HG03460 (cell line): Measurements from ENCODE around the gene LLGL1.

Experiments used
- ATAC-seq: cut with Tn5 transposase; IDR thresholded peaks from one replicate; pipeline ENCODE4 v1.9.1; 2021; ENCODE audit not compliant: unreplicated experiment

The LLGL1 gene

DNA sequence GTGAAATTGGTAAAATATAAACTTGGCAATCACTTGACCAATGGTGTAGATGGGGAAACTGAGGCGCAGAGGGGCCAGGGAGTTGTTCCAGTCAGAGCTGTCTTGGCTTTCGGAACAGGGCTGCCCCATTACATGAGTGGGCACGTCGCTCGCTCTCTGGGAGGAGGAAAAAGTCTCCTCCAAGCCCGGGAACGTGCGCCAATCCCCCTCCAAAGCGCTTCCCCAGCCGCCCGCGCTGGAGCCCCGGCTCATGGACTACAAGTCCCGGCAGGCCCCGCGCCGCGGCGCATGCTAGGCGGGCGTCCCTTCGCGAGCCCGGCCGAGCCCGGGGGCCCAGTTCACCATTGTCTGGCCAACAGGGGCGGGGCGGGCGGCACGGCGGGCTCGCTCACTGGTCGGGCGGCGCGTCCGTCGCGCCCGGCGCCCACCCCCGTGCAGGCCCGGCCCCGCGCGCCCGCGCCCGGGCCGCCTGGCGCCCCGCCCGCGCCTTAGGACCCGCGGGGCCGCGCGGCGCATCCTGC is at the start of gene LLGL1:
TSS of gene LLGL1 (plus strand) at position 515 of the 521 bp plus-strand sequence. CDS start 48 bp downstream, outside the sequence.
- ATAC-seq, result peak; percentile 82

DNA sequence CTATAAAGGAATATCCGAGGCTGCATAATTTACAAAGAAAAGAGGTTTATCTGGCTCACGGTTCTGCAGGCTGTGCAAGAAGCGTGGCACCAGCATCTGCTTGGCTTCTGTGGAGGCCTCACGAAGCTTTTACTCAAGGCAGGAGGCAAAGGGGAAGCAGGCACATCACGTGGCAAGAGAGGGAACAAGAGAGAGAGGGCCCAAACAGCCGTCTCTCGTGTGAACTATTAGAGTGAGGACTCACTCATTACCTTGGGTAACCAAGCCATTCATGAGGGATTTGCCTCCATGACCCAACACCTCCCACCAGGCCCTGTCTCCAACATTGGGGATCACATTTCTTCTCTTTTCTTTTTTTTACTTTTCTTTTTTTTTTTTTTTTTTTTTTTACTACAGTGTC is 49.3 kb upstream of the LLGL1 start:
- ATAC-seq, result no peak

DNA sequence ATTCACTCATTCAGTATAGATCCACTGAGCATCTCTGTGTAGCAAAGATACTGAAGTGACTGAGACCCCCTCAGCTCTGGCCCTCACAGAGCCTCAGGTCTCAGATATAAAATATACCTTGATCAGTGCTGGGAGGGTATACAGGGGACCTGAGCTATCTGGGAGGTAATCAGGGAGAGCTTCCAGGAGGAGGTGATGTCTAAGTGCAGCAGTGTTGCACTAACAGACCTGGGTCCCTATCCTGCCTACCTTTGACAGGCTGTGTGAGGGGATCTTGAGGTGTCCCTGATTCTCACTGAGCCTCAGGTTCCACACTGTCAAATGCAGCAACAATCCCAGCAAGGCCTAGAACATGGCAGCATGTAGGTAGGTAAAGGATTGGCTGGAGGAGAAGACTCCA is 48.3 kb upstream of the LLGL1 start:
- ATAC-seq, result no peak

DNA sequence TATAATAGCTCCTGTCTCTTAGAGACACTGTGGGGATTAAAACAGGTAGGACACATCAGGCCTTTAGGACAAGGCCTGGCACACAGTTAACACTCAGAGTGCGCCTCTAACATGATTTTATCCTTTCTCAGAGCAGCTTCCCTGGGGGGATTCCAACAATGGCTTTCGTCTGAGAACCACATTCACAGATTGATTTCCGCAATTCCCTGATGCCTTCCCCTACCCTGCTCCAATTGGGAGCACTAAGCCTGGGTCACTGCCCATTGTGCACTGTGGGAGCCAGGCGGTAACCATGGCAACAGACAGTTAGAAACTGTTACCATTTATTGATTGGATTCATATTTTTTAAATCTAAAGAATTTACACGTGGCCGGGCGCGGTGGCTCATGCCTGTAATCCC is 47.7 kb upstream of the LLGL1 start:
- ATAC-seq, result no peak

DNA sequence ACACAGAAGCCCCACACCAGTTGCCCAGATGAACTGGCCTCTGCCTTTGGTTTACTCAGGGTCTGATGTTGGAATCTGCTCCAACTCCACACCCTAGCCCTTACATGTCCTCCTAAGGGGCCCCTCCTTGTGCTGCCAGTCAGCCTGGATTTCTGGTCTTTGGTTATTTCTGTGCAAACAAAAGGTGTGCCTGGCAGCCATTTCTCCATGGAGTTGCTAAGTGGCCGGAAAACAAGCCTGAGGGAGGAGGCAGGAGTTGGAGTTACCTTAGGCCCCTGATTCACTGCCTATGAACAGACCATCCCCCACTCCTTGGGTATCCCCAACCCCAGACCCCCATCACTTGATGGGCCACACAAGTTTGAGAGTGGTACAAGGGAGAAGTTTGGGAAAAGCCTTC is 46.2 kb upstream of the LLGL1 start:
- ATAC-seq, result no peak

DNA sequence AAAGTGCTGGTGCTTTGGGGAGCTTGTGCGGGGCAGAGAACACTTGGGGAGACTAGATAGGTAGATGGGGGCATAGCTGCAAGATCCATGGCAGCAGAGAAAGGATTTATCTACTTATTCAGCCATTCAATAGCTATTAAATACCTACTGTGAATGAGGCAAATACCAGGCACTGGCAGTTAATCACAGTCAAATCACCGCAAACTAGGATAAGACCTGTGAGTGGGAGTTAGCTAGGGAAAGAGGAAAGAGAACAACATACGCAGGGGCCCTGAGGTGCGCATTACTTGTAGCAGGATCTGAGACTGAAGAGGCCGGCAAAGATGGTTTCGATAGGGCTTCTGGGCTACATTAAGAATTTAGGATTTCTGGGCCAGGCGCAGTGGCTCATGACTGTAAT is 45.6 kb upstream of the LLGL1 start:
- ATAC-seq, result no peak

DNA sequence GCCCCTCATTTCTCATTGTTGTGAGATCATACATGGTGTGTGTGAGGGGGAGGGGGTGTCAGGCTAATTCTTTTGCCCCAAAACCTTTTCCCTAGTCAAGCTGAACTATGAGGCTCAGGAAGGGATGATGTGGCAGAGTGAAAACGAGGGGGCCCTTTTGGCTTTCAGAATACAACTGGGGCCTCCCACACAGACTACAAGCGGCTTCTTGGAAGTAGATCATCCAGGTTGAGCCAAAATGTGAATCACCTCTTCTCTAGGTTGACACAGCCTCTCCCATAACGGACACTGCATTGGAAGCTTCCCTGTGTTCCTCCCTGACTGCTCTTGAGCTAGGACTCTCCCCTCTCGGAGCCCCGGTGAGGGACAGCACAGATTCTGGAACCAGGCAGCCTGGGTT is 44.1 kb upstream of the LLGL1 start:
- no peak for ATAC-seq

DNA sequence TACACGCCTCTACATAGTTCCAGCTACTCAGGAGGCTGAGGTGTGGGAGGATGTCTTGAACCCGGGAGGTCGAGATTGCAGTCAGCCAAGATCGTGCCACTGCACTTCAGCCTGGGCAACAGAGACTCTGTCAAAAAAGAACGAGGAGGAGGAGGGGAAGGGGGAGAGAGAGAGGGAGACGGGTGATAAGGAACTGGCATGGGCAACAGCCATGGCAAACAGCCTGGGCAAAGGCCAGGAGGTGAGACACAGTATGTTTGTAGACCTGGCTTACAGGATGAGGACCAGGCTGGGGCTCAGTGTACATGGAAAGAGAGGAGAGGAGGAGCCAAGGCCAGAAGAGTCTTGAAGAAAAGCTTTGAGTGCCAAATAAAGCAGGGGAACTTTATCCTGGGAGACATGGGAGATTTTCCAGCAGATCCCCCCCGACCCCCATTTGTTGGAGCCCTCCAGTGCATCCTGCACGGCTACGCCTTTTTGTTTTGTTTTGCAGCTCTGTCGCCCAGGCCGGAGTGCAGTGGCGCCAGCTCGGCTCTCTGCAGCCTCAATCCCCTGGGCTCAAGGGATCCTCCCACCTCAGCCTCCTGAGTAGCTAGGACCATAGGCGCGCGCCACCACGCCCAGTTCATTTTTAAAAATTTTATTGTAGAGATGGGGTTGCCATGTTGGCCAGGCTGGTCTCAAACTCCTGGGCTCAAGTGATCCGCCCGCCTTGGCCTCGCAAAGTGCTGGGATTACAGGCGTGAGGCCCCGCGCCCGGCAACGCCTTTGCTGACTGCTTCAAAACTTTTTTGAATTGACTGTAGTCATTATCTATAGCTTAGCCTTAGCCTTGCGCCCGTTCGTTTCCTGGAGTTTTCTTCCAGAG is 43.1 kb upstream of the LLGL1 start:
- ATAC-seq, result no peak

DNA sequence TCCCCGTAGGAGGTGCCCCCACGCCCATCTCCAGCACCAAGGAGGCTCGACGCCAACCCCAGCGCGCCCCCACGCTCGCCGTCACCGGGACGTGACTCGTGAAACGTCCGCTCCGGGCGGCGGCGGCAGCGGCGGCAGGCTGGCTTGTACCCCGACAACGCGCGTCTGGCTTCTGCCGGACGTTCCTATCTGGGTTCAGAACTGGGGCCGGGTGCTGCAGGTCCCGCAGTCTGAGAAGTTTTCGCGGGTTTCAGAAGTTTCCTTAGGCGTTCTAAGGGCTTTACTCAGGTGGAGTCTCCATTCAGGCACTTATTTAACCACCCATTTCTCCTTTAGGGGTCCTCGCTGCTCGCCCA is 42.5 kb upstream of the LLGL1 start:
- peak; percentile 39 for ATAC-seq

DNA sequence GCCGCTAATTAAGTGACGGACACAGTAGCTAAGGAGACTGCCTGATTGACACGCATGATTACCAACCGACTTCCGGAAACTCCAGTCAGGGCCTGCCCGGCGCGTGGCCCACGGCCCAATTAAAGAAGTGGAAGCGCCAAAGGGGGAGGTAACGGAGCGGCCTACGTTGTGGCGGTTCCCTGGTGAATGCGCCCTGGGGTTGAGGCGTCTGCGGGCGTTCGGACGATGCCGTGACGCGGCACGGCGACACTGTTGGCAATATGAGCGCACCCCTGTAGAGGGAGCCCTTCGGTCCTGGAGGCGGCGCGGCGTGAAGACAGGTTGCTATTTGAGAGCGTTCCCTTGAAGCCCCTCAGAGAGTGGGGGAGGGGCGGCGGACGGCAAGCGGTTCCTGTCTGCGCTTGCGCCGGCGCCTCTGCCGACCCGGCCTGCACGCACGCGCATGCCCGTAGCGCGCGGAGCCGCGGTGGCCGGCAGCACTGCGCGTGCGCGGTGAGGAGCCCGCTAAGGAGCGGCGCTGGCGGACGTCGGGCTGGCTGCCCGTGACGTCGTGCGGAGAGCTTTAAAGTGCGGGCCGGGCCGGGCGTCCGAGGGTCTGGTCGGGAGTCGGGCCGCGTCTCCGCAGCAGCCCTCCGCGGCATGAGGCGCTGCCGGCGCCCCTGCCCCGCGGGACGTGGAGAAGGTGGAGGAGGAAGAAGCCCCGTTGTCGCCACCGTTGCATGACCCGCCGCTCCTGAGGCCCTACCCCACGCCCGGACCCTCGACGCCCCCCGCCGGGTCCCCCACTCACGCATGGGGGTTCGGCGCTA is 41.9 kb upstream of the LLGL1 start, which contains the start of gene ALKBH5:
TSS of gene ALKBH5 (plus strand) at position 495 of the 809 bp plus-strand sequence. CDS start 416 bp downstream, outside the sequence.
- peak; percentile 69 for ATAC-seq

DNA sequence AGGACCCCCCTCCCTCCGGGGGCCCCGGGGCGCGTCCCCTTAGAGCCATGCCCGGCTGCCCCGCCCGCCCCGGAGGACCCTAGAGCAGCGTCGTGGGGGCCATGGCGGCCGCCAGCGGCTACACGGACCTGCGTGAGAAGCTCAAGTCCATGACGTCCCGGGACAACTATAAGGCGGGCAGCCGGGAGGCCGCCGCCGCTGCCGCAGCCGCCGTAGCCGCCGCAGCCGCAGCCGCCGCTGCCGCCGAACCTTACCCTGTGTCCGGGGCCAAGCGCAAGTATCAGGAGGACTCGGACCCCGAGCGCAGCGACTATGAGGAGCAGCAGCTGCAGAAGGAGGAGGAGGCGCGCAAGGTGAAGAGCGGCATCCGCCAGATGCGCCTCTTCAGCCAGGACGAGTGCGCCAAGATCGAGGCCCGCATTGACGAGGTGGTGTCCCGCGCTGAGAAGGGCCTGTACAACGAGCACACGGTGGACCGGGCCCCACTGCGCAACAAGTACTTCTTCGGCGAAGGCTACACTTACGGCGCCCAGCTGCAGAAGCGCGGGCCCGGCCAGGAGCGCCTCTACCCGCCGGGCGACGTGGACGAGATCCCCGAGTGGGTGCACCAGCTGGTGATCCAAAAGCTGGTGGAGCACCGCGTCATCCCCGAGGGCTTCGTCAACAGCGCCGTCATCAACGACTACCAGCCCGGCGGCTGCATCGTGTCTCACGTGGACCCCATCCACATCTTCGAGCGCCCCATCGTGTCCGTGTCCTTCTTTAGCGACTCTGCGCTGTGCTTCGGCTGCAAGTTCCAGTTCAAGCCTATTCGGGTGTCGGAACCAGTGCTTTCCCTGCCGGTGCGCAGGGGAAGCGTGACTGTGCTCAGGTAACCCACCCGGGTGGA is 41.0 kb upstream of the LLGL1 start:
- peak; percentile 6 for ATAC-seq

DNA sequence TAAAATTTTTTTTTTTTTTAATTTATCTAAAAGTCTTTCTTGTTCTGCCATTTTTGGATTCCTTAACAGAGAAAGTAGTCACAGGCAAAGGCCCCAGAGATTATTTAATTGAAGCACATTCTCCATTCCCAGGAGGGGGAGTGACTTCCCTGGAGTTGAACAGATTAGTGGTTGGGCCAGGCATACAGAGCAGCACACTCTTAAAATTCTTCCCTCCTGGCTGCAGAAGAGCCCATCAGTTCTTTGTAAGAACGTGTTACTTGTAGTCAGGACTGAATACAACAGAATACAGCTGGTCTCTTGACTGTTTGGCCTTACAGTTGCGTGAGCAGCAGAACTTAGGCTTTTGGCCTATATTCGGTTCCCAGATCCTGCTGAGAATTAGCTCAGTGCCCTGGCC is 40.0 kb upstream of the LLGL1 start:
- ATAC-seq, result no peak

DNA sequence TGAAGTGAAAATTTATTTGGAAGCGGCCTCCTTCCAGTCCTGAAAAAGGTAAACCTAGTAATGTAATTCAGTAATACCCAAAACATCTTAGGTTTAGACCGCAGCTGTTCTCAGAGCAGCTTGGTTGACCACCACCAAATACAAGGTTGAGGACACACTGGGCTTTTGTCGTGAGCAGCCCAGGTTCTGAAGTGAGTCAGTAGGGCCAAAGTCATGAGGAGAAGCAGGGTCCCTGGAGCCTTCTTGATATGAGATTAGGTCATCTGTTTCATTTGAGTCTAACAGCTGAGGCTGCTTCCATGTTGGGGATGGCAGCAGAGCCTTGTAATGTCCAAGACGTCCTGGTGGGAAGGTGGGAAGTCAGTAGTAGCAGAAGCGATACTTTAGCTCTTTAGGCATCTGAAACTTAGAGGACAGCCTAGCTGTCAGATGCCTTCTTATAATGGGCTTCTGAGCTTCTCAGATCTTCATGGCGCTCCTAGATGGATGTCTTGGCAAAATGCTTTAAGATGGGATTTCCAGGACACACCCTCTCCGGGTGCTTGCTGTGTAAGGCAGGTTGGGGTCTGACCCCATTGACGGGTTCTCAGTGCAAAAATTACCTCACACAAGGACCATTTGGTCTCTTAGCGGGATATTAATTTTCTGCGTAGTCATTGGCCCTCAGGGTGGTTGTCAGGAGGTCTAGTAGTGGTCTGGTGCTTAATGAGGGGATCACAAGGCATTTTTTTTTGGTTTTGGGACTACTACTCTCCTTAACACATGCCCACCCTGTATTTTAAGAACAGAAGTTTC is 39.4 kb upstream of the LLGL1 start:
- no peak for ATAC-seq

DNA sequence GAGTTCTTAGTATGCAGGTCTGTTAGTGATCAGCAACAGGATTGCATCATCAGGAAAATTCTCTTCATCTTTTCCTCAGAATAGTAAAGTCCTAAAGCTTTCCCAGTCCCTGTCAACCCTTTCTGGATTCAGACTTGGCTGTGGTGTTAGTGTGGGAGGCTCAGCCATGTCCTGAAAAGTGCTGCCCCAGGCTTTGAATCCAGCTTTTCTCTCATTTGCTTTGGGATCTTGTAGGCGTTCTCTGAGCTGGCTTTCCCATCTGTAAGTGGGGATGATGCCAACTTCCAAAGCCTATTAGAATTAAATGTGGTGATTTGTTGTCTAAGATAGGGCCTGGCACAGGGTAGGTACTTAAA is 38.8 kb upstream of the LLGL1 start:
- no peak for ATAC-seq

DNA sequence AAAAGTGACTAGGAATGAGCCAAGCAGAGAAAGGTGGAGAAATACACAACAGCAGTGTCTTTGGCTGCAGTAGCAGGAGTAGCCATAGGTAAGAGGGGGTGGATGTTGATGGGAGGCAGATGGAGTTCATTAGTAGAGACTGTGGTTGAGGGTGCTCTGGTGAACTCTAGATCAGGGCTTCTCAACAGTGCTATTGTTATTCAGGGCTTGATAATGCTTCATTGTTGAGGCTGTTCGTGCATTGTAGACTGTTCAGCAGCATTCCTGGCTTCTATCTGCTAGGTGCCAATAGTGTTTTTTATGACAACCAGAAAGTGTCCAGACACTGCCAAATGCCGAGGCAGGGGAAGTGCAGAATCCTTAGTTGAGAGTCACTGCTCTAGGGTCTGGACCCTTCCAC is 38.2 kb upstream of the LLGL1 start:
- ATAC-seq, result no peak

DNA sequence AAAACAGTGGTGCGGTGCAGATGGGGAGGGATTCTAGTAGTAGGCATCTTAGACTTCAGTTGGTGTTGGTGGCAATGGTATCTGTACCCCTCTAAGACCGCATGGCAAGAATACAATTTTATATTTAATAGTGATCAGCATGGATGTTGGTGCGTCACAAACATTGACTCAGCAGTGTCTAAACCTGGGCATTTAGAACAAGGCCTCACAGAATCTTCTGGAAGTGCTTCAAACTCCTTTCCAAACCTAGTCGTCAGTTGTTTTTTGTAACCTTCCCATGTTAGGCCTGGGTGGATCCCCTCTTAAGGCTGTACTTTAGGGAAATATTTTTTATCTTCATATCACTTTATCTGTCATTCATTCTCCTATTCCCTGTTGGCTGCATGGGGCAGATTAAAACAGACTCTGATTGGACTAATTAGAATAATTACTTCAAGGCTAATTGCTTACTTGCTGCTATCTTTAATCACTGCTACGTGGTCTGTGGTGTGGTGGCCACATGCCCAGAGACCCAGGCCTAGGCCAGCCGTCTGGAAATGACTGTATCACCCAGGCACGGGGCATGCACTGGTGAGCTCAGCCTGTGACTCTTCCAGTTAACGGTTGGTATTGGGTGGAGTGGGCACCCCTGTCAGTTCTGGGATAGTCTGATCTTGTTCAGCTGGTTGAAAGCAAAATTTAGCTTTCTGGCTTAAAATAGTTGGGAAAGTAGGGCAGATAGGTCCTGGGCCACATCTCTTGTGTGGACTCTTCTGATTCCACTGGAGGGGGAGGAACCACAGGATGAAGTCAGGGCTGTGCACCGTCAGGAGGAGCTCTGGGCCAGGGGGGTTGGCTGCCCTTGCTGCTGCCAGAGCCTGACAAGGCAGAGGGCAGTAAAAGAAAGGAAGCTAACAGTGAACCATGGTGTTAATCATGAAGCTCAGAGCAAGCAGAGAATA is 37.3 kb upstream of the LLGL1 start:
- no peak for ATAC-seq

DNA sequence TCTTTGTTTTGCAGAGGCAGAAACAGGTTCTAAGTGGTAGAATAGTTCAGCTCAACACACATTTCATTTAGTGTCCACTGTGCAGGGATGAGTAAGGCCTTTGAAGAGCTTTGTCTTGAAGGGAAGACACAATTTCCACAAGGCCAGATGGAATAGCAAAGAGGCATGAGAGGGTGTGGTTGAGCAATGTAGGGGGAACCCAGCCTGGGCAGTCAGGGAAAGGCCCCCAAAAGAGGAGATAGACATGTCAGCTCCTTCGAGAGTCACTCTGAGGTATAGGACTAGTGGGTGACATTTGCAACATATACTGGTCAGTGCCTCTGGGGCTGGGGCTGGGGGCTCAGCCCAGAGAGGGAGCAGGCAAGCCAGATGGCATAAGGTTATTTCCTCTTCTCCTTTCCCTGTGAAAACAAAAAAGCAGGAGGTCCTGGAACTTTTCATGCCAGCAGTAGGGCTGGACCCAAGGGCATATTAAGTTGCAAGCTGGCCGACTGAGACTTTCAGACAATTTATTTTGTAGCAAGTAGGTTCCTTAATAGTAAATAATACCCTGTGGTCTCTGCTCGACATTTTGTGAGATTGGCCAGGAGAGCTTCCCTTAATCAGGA is 34.7 kb upstream of the LLGL1 start:
- ATAC-seq, result no peak

DNA sequence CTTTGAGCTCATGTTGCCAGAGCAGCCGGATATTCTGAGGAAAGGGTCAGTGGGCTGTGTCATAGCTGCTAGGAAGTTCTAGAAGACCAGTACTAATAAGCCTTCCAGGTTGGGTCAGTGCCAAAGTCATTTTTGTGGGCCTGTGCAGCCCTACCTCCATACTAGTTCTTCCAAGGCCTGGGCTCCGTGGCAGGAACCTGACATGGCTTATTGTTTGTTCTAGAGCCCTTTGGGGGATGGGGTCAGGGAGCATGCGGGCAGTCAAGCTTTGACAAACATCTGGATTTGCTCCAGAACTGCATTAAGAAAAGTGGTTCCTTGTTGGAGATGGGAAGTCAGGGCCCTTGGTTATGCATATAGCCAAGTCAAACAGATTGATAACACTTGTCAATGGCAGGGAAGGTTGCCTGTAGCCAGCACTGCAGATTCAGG is 34.2 kb upstream of the LLGL1 start:
- no peak for ATAC-seq

DNA sequence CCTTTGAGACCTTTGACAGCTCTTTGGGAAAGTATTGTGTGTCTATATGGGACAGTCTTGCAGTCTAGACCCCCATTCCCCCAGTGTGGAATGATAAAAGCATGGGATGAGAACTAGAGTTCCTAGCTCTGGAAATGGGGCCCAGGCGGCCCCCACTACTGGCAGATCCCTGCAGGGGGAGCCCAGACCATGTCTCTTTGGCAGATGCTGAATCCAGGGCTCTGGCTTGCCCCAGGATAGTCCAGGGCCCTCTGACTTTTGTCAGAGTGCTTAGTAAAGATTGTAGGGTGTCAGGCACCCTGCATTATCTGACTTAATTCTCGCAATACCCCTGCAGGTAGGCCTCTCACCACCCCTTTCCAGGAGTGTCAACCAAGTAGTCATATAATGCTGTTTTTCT is 33.5 kb upstream of the LLGL1 start:
- no peak for ATAC-seq
